ENCODE results near the gene PTGDR.

GRCh38 chr14:52279408-52279807, 11.9 kb downstream of the PTGDR start:
- no peak for TF ChIP-seq POLR2A (IDR thresholded peaks at IDR 0.05)
- TF ChIP-seq CTCF (IDR thresholded peaks at IDR 0.05), result no peak
